CD1c-positive myeloid dendritic cell (primary cell): ENCODE data around the gene C1orf167.

Experiments used
- DNase-seq: peaks from one replicate; pipeline ENCODE4 v3.0.0-alpha.2; 2016; ENCODE audit errors: extremely low spot score

The C1orf167 gene

GRCh38 chr1:11761988-11762406 lies at the start of gene C1orf167:
Gene C1orf167 (plus strand): TSS chr1:11762193. CDS start chr1:11764401, 2,208 bp downstream.
- peak; percentile 21 for DNase-seq

- no peak for DNase-seq
Observed at GRCh38 chr1:11712285-11712684, 49.7 kb upstream of the C1orf167 start.

DNA sequence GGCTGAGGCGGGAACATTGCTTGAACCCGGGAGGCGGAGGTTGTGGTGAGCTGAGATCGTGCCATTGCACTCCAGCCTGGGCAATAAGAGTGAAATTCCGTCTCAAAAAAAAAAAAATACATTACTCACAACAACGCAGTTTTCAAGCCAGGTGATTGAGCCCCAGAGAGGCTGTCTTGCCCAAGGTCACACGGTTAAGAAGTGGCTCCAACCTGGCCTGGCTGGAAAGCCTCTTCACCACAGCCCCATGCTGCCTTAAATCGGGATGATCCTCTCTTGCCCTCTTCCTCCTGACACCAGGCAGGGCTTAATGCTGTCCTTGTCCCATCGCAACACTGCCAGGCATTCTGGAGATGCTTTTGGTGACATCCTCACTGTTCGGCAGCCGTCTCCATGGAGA lies 48.9 kb upstream of the C1orf167 start:
- no peak for DNase-seq

DNA sequence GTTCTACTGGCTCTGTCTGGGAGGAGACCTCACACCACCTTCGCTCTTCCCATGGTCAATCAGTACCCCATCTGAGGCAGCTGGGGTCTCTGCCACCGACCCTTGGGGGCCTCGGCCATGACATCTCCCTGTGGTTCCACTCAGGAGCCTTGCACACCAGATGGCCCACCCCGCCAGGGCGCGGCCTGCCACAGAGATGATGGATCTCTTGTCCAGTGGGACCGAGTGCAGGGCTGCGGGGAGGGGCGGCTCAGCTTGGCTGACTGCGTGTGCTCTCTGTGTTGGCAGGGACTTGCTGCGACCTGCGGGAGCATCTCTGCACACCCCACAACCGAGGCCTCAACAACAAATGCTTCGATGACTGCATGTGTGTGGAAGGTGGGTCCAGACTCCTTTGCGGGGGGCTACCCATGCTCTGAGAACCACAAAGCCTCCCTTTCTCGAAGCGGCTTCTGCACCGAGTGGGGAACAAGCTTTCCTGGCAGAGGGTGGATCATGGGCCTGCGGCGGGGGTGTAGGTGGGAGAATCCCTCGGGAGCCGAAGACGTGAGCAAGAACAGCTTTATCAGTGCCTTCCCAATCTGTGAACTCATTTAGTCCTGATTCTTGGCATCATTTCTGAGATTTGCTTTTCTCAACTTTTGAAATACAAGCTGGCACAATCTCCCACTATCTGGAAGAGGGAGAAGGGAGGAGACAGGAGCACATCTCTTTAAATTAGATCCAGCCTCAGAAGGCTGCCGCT lies 47.0 kb upstream of the C1orf167 start:
- DNase-seq, result no peak

DNA sequence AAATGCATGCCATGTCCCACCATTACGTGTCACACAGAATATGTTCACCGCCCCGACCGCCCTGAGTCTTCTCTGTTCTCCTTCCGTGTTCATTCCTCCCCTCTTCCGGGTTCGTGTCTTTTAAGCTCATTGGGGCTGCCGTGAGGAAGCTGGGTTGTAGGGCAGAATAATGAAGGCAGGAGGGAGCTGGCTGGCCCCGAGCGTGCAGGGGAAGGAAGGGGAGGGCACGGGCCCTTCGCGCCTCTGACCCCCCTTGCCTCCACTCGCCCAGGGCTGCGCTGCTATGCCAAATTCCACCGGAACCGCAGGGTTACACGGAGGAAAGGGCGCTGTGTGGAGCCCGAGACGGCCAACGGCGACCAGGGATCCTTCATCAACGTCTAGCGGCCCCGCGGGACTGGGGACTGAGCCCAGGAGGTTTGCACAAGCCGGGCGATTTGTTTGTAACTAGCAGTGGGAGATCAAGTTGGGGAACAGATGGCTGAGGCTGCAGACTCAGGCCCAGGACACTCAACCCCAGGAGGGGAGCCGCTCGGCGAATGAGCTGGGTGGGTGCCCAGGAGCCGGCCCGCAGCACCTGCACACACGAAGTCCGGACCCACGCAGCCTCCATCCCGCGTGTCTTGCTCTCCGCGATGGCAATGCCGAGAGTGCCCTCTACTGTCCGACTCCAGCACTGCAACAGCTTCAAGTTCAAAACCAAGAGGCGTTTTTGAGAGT lies 42.5 kb upstream of the C1orf167 start:
- DNase-seq, result peak; percentile 87

DNA sequence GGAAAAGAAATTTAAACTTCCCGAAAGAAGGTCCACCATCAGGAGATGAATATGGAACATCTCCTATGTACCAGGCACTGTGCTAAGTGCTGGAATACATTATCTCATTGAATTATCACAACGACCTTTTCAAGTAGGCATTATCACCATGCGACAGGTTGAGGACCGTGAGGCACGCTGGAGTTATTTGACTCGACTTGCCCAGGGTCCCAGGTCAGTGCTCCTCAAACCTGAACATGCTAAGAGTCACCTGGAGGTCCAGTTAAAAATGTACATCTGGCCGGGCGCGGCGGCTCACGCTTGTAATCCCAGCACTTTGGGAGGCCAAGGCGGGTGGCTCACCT lies 42.0 kb upstream of the C1orf167 start:
- DNase-seq, result no peak

DNA sequence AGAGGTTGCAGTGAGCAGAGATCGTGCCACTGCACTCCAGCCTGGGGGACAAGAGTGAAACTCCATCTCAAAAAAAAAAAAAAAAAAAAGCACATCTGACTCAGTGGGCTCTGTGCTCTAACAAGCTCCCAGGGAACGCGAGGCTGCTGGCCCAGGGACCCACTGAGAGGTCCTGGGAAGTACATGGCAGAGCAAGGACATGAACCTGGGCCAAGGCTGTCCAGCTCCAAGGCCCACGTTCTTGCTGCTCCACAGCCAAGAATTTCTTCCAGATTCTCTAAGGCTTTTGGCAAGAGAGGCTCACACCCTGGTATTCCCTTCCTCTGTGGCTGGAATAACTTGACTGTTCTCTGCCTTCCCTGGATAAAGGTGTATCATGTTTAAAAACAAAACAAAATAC lies 41.5 kb upstream of the C1orf167 start:
- DNase-seq, result no peak

- no peak for DNase-seq
Observed at GRCh38 chr1:11721311-11721710, 40.7 kb upstream of the C1orf167 start.

GRCh38 chr1:11722538-11722937 lies 39.5 kb upstream of the C1orf167 start:
- no peak for DNase-seq

- peak; percentile 35 for DNase-seq
Observed at GRCh38 chr1:11725616-11726015, 36.4 kb upstream of the C1orf167 start.

DNA sequence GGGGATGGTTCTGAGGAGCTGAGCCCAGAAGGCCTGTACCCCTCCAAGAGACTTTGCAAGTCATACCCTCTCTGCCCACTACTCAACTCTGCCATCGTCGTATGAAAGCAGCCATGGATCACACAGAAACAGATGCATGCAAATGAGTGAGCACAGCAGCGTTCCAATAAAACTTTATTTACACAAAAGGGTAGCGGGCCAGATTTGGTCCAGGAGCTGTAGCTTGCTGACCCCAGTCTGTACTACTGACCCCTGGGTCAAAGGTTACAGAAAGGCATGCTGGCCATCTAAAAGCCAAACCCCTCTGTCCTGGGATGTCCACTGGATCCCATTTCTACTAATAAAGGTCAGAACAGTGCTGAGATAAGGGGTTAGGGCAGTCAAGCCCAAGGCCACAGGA lies 34.9 kb upstream of the C1orf167 start:
- DNase-seq, result no peak

DNA sequence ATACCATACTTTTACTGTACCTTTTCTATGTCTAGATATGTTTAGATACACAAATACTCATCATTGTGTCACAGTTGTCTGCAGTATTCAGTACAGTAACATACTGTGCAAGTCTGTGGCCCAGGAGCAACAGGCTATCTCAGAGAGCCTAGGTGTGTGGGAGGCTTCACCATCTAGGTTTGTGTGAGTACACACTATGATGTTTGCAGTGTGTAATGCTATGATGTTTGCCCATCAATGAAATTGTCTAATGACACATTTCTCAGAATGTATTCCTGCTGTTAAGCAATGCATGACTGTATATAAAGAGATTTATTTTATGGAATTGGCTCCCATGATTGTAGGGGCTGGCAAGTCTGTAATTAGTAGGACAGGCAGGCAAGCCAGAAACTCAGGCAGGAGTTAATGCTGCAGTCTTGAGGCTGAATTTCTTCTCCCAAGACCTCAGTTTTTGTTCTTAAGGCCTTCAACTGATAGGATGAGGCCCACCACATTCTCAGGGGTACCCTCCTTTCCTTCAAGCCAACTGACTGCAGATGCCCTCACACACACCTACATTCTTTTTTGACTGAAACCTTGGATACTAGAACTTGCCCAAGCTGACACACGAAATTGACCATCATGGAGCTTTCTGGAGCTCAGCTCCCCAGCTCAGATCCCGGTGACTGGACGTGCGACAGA lies 33.7 kb upstream of the C1orf167 start:
- no peak for DNase-seq

DNA sequence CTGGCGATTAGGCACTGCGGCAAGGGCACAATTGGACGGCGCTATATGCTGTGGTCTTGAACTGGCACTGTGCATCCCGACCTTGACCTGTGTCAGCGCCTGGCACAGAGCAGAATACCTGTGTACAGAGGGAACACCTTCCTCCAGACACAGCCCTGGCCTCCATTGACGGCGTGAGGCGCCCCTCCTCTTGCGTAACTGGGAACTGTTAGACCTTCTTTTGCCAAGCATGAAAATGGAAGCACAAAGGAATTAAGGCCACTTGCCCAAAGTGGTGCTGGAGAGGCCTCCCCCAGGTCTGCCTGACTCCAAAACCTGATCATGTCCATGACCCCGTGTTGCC lies 32.9 kb upstream of the C1orf167 start:
- DNase-seq, result no peak

GRCh38 chr1:11729498-11730428 lies 32.2 kb upstream of the C1orf167 start:
- DNase-seq, result peak; percentile 30

GRCh38 chr1:11730429-11730891 lies 31.5 kb upstream of the C1orf167 start:
- DNase-seq, result peak; percentile 88

DNA sequence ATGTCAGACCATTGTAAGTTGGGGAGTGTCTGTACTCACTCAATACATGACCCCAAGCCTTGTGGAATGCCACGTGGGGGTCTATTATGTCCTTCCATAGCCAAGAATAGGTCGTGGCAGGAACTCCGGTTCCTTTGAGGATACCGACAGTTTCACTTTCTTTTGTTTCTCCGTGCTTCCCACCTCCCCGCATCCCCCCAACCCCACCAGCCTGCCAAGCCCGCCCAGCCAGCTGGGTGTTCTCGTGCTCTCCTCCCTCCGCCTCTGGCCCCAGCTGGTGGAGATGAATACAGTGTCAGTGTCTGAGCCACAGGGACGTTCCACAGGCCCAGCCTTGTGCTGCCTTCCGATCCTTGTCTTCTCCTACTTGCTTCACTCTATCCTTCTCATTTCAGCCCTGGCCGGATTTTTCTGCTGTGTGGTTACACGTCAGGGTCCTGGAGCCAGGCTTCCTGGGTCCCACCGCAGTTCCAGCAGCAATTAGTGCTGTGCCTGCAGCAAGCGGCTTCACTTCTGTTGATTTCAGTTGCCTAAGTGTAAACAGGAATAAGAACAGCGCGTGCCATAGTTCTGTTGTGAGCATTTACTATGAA lies 30.2 kb upstream of the C1orf167 start:
- DNase-seq, result peak; percentile 39

- DNase-seq, result no peak
Observed at GRCh38 chr1:11733306-11733705, 28.7 kb upstream of the C1orf167 start.

- DNase-seq, result no peak
Observed at GRCh38 chr1:11735531-11735853, 26.5 kb upstream of the C1orf167 start.

GRCh38 chr1:11735854-11736745 lies 25.9 kb upstream of the C1orf167 start, which contains the start of gene AGTRAP:
Gene AGTRAP (plus strand): TSS chr1:11736136. CDS start chr1:11736209, 73 bp downstream.
- DNase-seq, result peak; percentile 94
